Liver (tissue), 9 donors: ENCODE results near the gene IFT43. TPM values are rescaled to one million over a fixed set of nuclear protein-coding genes. Genes with fewer than 3 reads are reported as not detected.

ENCODE experiments used
- DNase-seq: peaks from one replicate; pipeline ENCODE4 v3.0.0-alpha.2; 2017; ENCODE audit warnings: low spot score
- H3K27ac ChIP-seq, 2 donors: one replicate each; pipeline ENCODE4 v1.7.0; 2013; ENCODE audit warnings: inconsistent platforms in 2 of 2, low read length in 2 of 2, control low read depth in 1 of 2, low read depth in 1 of 2, mild to moderate bottlenecking in 1 of 2
- H3K27me3 ChIP-seq, 4 donors: one replicate each; pipeline versions ENCODE4 v1.6.1 to v1.7.0; 2013; ENCODE audit warnings: low read length in 3 of 4, inconsistent platforms in 1 of 4, mild to moderate bottlenecking in 1 of 4, moderate library complexity in 1 of 4; ENCODE audit not compliant: control insufficient read depth in 4 of 4, insufficient read depth in 4 of 4
- H3K36me3 ChIP-seq, 4 donors: one replicate each; pipeline versions ENCODE4 v1.6.1 to v1.7.0; 2013; ENCODE audit warnings: low read length in 3 of 4, mild to moderate bottlenecking in 3 of 4, low read depth in 1 of 4, moderate library complexity in 1 of 4; ENCODE audit not compliant: control insufficient read depth in 4 of 4, insufficient read depth in 3 of 4
- H3K4me1 ChIP-seq, 4 donors: one replicate each; pipeline versions ENCODE4 v1.6.1 to v1.7.0; 2013; ENCODE audit warnings: low read length in 3 of 4, mild to moderate bottlenecking in 3 of 4, moderate library complexity in 1 of 4; ENCODE audit not compliant: control insufficient read depth in 4 of 4, insufficient read depth in 4 of 4
- H3K4me3 ChIP-seq, 3 donors: one replicate each; pipeline versions ENCODE4 v1.6.1 to v1.7.0; 2013; ENCODE audit warnings: low read length in 3 of 3, control low read depth in 1 of 3, low read depth in 1 of 3, mild to moderate bottlenecking in 1 of 3
- H3K9ac ChIP-seq, 2 donors: one replicate each; pipeline ENCODE4 v1.7.0; 2013; ENCODE audit warnings: low read length in 2 of 2, mild to moderate bottlenecking in 2 of 2, moderate library complexity in 2 of 2, control low read depth in 1 of 2, low read depth in 1 of 2
- H3K9me3 ChIP-seq, 4 donors: one replicate each; pipeline versions ENCODE4 v1.6.1 to v1.7.0; 2013; ENCODE audit warnings: low read length in 3 of 4; ENCODE audit not compliant: control insufficient read depth in 4 of 4
- CTCF ChIP-seq: fragments of 150-350 bp; IDR thresholded peaks from 2 replicates; pipeline ENCODE4 v1.5.1; 2017; ENCODE audit warnings: improper control_type of control experiment, low read depth, low read length; ENCODE audit not compliant: missing input control
- EGR1 ChIP-seq, 2 donors: IDR thresholded peaks; 2 replicates each; pipeline ENCODE4 v1.6.1; 2016 to 2018; ENCODE audit warnings: antibody characterized with exemption in 2 of 2, low read depth in 2 of 2
- FOXA1 ChIP-seq: IDR thresholded peaks from 2 replicates; pipeline ENCODE4 v1.6.1; 2016; ENCODE audit warnings: antibody characterized with exemption
- GABPA ChIP-seq, 2 donors: IDR thresholded peaks in 1 of 2; conservative IDR thresholded peaks in 1 of 2; 2 replicates each; pipeline ENCODE4 v1.6.1; 2016; ENCODE audit warnings: antibody characterized with exemption in 2 of 2, mild to moderate bottlenecking in 1 of 2, moderate library complexity in 1 of 2
- HNF4A ChIP-seq, 2 donors: conservative IDR thresholded peaks; 2 replicates each; pipeline ENCODE4 v1.6.1; 2016; ENCODE audit warnings: antibody characterized with exemption in 2 of 2, mild to moderate bottlenecking in 2 of 2
- JUND ChIP-seq, 2 donors: IDR thresholded peaks; 2 replicates each; pipeline ENCODE4 v1.6.1; 2016; ENCODE audit warnings: antibody characterized with exemption in 2 of 2
- MAX ChIP-seq: IDR thresholded peaks from 2 replicates; pipeline ENCODE4 v1.6.1; 2016; ENCODE audit warnings: antibody characterized with exemption
- RAD21 ChIP-seq, 2 donors: IDR thresholded peaks; 2 replicates each; pipeline ENCODE4 v1.6.1; 2016; ENCODE audit warnings: antibody characterized with exemption in 2 of 2, mild to moderate bottlenecking in 2 of 2
- REST ChIP-seq: IDR thresholded peaks from 2 replicates; pipeline ENCODE4 v1.6.1; 2016; ENCODE audit warnings: antibody characterized with exemption, mild to moderate bottlenecking
- RXRA ChIP-seq, 2 donors: IDR thresholded peaks; 2 replicates each; pipeline ENCODE4 v1.6.1; 2017 to 2018; ENCODE audit warnings: antibody characterized with exemption in 2 of 2, mild to moderate bottlenecking in 1 of 2
- SP1 ChIP-seq: IDR thresholded peaks from 2 replicates; pipeline ENCODE4 v1.6.1; 2018; ENCODE audit warnings: antibody characterized with exemption, mild to moderate bottlenecking
- WGBS: extraction: QIAGEN DNeasy Blood & Tissue Kit; methylation state at CpG from one replicate; pipeline ENCODE4 v1.1.7; 2013; 5-methylcytosine and 5-hydroxymethylcytosine counted together
- polyA plus RNA-seq, 2 donors: library from polyadenylated mRNA; stranded (reverse) in 1 of 2; unstranded in 1 of 2; fragments of 200-250 nt in 1 of 2; fragments of >200 nt in 1 of 2; fragmentation: Nextera tagmentation in 1 of 2; extraction: Ambion mirVana in 1 of 2; gene quantifications; one replicate each; pipeline versions ENCODE4 v1.2.1 to v1.2.3, GENCODE V29; 2013 to 2015
- total RNA-seq, 2 donors: library from RNA; depleted of rRNA; stranded (reverse); fragments of >200 nt; gene quantifications; one replicate each; pipeline ENCODE4 v1.2.3, GENCODE V29; 2014
- donor health status: healthy.
- donor health status: healthy.
- donor health status: healthy.
- donor health status: healthy.
- donor health status: healthy.

The IFT43 gene
- total and polyA plus RNA-seq, 4 donors = 7.8 to 33.6 (median 19.3) TPM

- Histone ChIP-seq H3K36me3 (no peaks in the 10 kb centered on the region), H3K4me1 (no peaks in the 10 kb centered on the region), H3K27ac (no peak overlapping the region), H3K9ac (no peak overlapping the region), H3K9me3 (no peaks in the 10 kb centered on the region), H3K4me3 (no peak overlapping the region), H3K27me3 (peaks cover 0 to 4% (median 0%) of the 10 kb centered on the region in 4 donors)
- no peak for DNase-seq
- 69% methylated on average over 16 of the region's 16 CpGs for WGBS
- TF ChIP-seq JUND (IDR thresholded peaks at IDR 0.05) (no peak), MAX (no peak), CTCF (no peak), RAD21 (IDR thresholded peaks at IDR 0.05) (no peak), REST (no peak), FOXA1 (no peak), GABPA (IDR thresholded peaks at IDR 0.05 in 1 of 2, conservative IDR thresholded peaks at IDR 0.05 in 1 of 2) (no peak), HNF4A (conservative IDR thresholded peaks at IDR 0.05) (no peak)
Measured at GRCh38 chr14:76117789-76118484, 132.4 kb downstream of the IFT43 start.

- H3K9me3 ChIP-seq = no peaks in the 10 kb centered on the region
- H3K9ac ChIP-seq = no peak overlapping the region
- WGBS = 64% methylated on average over 4 of the region's 4 CpGs
- no peak for DNase-seq
- no peak overlapping the region for H3K27ac ChIP-seq
- no peak for TF ChIP-seq CTCF
- no peak for TF ChIP-seq RXRA (IDR thresholded peaks at IDR 0.05)
- no peak for TF ChIP-seq SP1
- TF ChIP-seq HNF4A (conservative IDR thresholded peaks at IDR 0.05) = no peak
- no peak for TF ChIP-seq EGR1 (IDR thresholded peaks at IDR 0.05; ENCODE audit: low read depth in 2 of 2)
- TF ChIP-seq FOXA1 = no peak
- TF ChIP-seq REST = no peak
- no peak overlapping the region for H3K4me3 ChIP-seq
- no peaks in the 10 kb centered on the region for H3K4me1 ChIP-seq
- no peaks in the 10 kb centered on the region for H3K36me3 ChIP-seq
- H3K27me3 ChIP-seq = no peaks in the 10 kb centered on the region
Measured at GRCh38 chr14:76118594-76118993, 133.0 kb downstream of the IFT43 start.
